Measurements from ENCODE around the gene C2CD5. TPM values are rescaled to one million over a fixed set of nuclear protein-coding genes. Genes with fewer than 3 reads are reported as not detected.

The C2CD5 gene
- total RNA-seq, 2 donors from 2014 or later, result 10.9 to 15.1 TPM

- H3K27me3 ChIP-seq, result no peaks in the 10 kb centered on the region
- no peak overlapping the region for H3K27ac ChIP-seq
- H3K4me1 ChIP-seq, result peaks cover 0 to 4% of the 10 kb centered on the region in 2 donors
- no peak for DNase-seq (ENCODE audit: low spot score)
- H3K9me3 ChIP-seq, result no peaks in the 10 kb centered on the region
- no peak for TF ChIP-seq CTCF (IDR thresholded peaks at IDR 0.05)
- H3K36me3 ChIP-seq, result peaks cover 9% of the 10 kb centered on the region
- no peak overlapping the region for H3K4me3 ChIP-seq
These were observed 26.2 kb downstream of the C2CD5 start for GRCh38 chr12:22518060-22518719.

GRCh38 chr12:22514875-22515274, 29.5 kb downstream of the C2CD5 start:
- no peaks in the 10 kb centered on the region for H3K36me3 ChIP-seq
- no peaks in the 10 kb centered on the region for H3K27me3 ChIP-seq
- no peak for TF ChIP-seq CTCF (IDR thresholded peaks at IDR 0.05)

GRCh38 chr12:22505826-22506225, 38.5 kb downstream of the C2CD5 start:
- H3K4me1 ChIP-seq, result no peaks in the 10 kb centered on the region
- no peak for TF ChIP-seq CTCF (IDR thresholded peaks at IDR 0.05)
- no peaks in the 10 kb centered on the region for H3K27me3 ChIP-seq
- peaks cover 23% of the 10 kb centered on the region for H3K36me3 ChIP-seq
- no peak overlapping the region for H3K27ac ChIP-seq
- H3K9me3 ChIP-seq, result no peaks in the 10 kb centered on the region
- no peak for DNase-seq (ENCODE audit: low spot score)
- no peak overlapping the region for H3K4me3 ChIP-seq

More at GRCh38 chr12:22514875-22515274, 29.5 kb downstream of the C2CD5 start:
- Histone ChIP-seq H3K27ac (no peak overlapping the region), H3K9me3 (no peaks in the 10 kb centered on the region), H3K4me3 (no peak overlapping the region), H3K4me1 (peaks cover 0 to 4% of the 10 kb centered on the region in 2 donors)
- no peak for DNase-seq (ENCODE audit: low spot score)

GRCh38 chr12:22500100-22500499, 44.2 kb downstream of the C2CD5 start:
- Histone ChIP-seq H3K36me3 (peaks cover 10% of the 10 kb centered on the region), H3K4me3 (no peak overlapping the region), H3K4me1 (no peaks in the 10 kb centered on the region), H3K9me3 (no peaks in the 10 kb centered on the region), H3K27ac (no peak overlapping the region), H3K27me3 (no peaks in the 10 kb centered on the region)
- no peak for DNase-seq (ENCODE audit: low spot score)
- TF ChIP-seq CTCF (IDR thresholded peaks at IDR 0.05), result no peak

- TF ChIP-seq CTCF (IDR thresholded peaks at IDR 0.05), result no peak
- peaks cover 4% of the 10 kb centered on the region for H3K36me3 ChIP-seq
These were observed 44.9 kb downstream of the C2CD5 start for GRCh38 chr12:22499445-22499844.

GRCh38 chr12:22494319-22494718, 50.0 kb downstream of the C2CD5 start:
- H3K27ac ChIP-seq, result no peak overlapping the region
- no peak overlapping the region for H3K4me3 ChIP-seq
- no peaks in the 10 kb centered on the region for H3K9me3 ChIP-seq
- peaks cover 26% of the 10 kb centered on the region for H3K36me3 ChIP-seq
- no peak for DNase-seq (ENCODE audit: low spot score)
- no peaks in the 10 kb centered on the region for H3K27me3 ChIP-seq
- no peaks in the 10 kb centered on the region for H3K4me1 ChIP-seq
- no peak for TF ChIP-seq CTCF (IDR thresholded peaks at IDR 0.05)

More at GRCh38 chr12:22499445-22499844, 44.9 kb downstream of the C2CD5 start:
- Histone ChIP-seq H3K4me1 (no peaks in the 10 kb centered on the region), H3K9me3 (no peaks in the 10 kb centered on the region), H3K4me3 (no peak overlapping the region), H3K27me3 (no peaks in the 10 kb centered on the region), H3K27ac (no peak overlapping the region)
- DNase-seq (ENCODE audit: low spot score), result no peak
